ENCODE data around the gene FOXQ1. TPM values are rescaled to one million over a fixed set of nuclear protein-coding genes. Genes with fewer than 3 reads are reported as not detected.

Gene FOXQ1, protein sequence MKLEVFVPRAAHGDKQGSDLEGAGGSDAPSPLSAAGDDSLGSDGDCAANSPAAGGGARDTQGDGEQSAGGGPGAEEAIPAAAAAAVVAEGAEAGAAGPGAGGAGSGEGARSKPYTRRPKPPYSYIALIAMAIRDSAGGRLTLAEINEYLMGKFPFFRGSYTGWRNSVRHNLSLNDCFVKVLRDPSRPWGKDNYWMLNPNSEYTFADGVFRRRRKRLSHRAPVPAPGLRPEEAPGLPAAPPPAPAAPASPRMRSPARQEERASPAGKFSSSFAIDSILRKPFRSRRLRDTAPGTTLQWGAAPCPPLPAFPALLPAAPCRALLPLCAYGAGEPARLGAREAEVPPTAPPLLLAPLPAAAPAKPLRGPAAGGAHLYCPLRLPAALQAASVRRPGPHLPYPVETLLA
- total RNA-seq = not detected in 2 replicates

DNA sequence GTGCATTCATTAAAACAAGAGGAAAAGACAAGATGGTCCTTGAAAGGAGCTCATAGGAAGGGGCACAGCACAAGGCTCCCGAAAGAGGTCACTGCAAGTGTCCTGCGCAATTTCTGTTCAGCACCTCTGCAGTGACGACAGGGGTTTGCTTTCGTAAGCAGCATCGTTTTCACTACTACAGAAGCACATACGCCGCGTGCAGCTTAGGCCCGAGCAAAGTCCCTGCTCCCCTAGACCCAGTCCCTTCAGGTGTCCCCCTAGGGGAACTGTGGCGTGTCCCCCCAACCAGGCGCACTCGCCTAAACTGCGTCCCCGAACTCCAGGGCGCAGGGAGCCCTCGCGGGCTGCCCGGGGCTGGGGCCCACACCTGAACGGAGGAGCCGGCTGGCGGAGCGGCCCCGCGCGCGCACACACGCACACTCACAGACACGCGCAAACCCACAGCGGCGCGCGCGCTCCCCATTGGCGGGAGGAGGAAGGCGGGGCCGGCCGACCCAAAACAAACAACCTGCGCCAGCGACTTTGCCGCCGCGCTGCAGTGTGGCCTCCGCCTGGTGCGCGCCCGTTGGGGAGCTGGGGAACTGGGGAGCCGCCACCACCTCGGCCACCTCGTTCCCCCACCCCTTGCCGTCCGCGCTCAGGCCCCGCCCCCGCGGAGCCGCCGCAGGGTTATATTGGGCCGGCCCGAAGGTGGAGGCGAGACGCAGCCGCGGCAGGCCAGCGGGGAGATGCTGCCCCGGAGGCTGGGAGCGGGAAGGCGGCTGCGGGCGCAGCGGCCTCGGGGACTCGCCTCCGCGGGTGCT lies at the start of gene FOXQ1:
Gene FOXQ1, plus strand, starts transcription at position 699 of the 803 bp plus-strand sequence. CDS start 607 bp downstream, outside the sequence.
- DNase-seq (no peak), ATAC-seq (ENCODE audit: low read depth) (no peak)
- Mint-ChIP-seq H3K27me3 (peaks cover 69% of the 10 kb centered on the region), H3K9me3 (no peaks in the 10 kb centered on the region), H3K27ac (no peak within 1 kb of the TSS), H3K4me1 (peaks cover 28% of the 10 kb centered on the region), H3K4me3 (peak within 1 kb of the TSS; percentile 46), H3K36me3 (ENCODE audit: low read depth) (no peaks in the 10 kb centered on the region)
- POLR2A ChIA-PET = no interaction called here
- TF ChIP-seq, protein P1, sequence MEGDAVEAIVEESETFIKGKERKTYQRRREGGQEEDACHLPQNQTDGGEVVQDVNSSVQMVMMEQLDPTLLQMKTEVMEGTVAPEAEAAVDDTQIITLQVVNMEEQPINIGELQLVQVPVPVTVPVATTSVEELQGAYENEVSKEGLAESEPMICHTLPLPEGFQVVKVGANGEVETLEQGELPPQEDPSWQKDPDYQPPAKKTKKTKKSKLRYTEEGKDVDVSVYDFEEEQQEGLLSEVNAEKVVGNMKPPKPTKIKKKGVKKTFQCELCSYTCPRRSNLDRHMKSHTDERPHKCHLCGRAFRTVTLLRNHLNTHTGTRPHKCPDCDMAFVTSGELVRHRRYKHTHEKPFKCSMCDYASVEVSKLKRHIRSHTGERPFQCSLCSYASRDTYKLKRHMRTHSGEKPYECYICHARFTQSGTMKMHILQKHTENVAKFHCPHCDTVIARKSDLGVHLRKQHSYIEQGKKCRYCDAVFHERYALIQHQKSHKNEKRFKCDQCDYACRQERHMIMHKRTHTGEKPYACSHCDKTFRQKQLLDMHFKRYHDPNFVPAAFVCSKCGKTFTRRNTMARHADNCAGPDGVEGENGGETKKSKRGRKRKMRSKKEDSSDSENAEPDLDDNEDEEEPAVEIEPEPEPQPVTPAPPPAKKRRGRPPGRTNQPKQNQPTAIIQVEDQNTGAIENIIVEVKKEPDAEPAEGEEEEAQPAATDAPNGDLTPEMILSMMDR (IDR thresholded peaks at IDR 0.05) = no peak
- intact Hi-C loops (cut with micrococcal nuclease) = no loop called here
- CTCF ChIA-PET = no interaction called here

DNA sequence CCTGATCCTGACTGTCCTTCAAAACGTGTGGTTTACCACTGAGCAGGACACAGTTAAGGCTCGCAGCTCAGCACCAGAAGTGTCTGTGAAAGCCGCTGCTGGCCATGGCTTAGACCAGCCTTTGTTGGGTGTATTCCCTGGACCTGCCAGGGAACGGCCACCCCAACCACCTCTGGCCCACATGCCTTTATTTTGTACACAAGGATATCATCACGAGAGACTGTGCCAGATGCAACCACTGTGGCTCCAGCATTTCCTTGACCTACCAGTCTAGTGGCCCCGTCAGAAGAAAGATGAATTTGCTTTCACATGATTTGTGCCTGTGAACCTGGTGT lies 49.2 kb upstream of the FOXQ1 start:
- Mint-ChIP-seq H3K27ac (no peak overlapping the region), H3K4me3 (no peak overlapping the region), H3K9me3 (no peaks in the 10 kb centered on the region), H3K4me1 (no peaks in the 10 kb centered on the region), H3K27me3 (peaks cover 9% of the 10 kb centered on the region), H3K36me3 (ENCODE audit: low read depth) (no peaks in the 10 kb centered on the region)
- no peak for ATAC-seq (ENCODE audit: low read depth)
- DNase-seq = no peak
- ChIA-PET POLR2A (no interaction called here), CTCF (no interaction called here)
- intact Hi-C loops (cut with micrococcal nuclease) = no loop called here
- TF ChIP-seq, protein P1 (IDR thresholded peaks at IDR 0.05) = no peak

GRCh38 chr6:1263039-1263849 lies 48.7 kb upstream of the FOXQ1 start:
- Mint-ChIP-seq H3K27me3 (peaks cover 9% of the 10 kb centered on the region), H3K9me3 (no peaks in the 10 kb centered on the region), H3K4me1 (no peaks in the 10 kb centered on the region), H3K27ac (no peak overlapping the region), H3K36me3 (ENCODE audit: low read depth) (no peaks in the 10 kb centered on the region), H3K4me3 (no peak overlapping the region)
- CTCF ChIA-PET = no interaction called here
- no peak for ATAC-seq (ENCODE audit: low read depth)
- intact Hi-C loops (cut with micrococcal nuclease) = no loop called here
- DNase-seq = no peak
- POLR2A ChIA-PET = no interaction called here
- TF ChIP-seq, protein P1 (IDR thresholded peaks at IDR 0.05) = no peak

DNA sequence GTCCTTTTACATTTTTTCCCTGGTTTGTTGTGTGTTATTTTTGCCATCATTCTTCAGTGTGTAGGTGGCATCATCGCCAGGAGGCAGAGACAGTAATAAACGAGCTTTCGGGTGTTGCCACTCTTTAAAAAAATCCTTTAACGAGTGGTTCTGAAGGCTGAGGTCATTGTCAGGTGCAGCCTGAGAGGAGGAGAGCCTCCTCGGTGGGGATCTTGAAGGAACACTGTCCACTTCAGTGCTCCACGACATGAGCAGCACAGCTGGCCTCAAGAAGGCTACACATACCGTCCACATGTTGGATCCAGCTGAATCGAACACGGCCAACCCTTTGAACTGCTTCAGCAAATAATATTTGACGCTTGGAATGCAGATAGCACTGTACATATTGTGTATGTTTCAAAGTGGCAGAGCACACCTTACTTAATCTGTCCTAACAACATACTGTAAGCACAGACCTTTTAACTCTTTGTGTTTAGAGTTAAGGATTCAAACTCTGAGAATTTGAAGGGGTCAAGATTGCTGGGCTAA lies 48.0 kb upstream of the FOXQ1 start:
- Mint-ChIP-seq H3K4me1 (no peaks in the 10 kb centered on the region), H3K36me3 (ENCODE audit: low read depth) (no peaks in the 10 kb centered on the region), H3K27me3 (peaks cover 9% of the 10 kb centered on the region), H3K9me3 (no peaks in the 10 kb centered on the region), H3K27ac (no peak overlapping the region), H3K4me3 (no peak overlapping the region)
- CTCF ChIA-PET = no interaction called here
- TF ChIP-seq, protein P1 (IDR thresholded peaks at IDR 0.05) = no peak
- ATAC-seq (ENCODE audit: low read depth) = no peak
- DNase-seq = no peak
- POLR2A ChIA-PET = no interaction called here
- intact Hi-C loops (cut with micrococcal nuclease) = no loop called here

All from activated B cell treated with CpG ODN at 0.5 μM for 24 hours (primary cell).